ENCODE results near the gene CELF1.

The CELF1 gene

GRCh38 chr11:47552566-47553405, at the start of gene CELF1:
CELF1 (minus strand) TSS chr11:47553132; CDS start chr11:47499523, 53,609 bp downstream.
- peak; percentile 89 for DNase-seq (ENCODE audit: low read depth, low spot score)

- DNase-seq (ENCODE audit: low read depth, low spot score): no peak
These were observed 47.0 kb upstream of the CELF1 start for GRCh38 chr11:47599902-47600301.

- no peak for DNase-seq (ENCODE audit: low read depth, low spot score)
These were observed 43.0 kb upstream of the CELF1 start for GRCh38 chr11:47595967-47596366.

GRCh38 chr11:47595029-47595428, 42.1 kb upstream of the CELF1 start:
- DNase-seq (ENCODE audit: low read depth, low spot score): no peak

- no peak for DNase-seq (ENCODE audit: low read depth, low spot score)
These were observed 41.3 kb upstream of the CELF1 start, which contains the start of gene C1QTNF4 for GRCh38 chr11:47593934-47594855. C1QTNF4 (minus strand) TSS chr11:47594411; CDS start chr11:47590810, 3,601 bp downstream.

GRCh38 chr11:47593492-47593933, 40.6 kb upstream of the CELF1 start:
- no peak for DNase-seq (ENCODE audit: low read depth, low spot score)

GRCh38 chr11:47592970-47593369, 40.0 kb upstream of the CELF1 start:
- no peak for DNase-seq (ENCODE audit: low read depth, low spot score)

GRCh38 chr11:47592251-47592650, 39.3 kb upstream of the CELF1 start:
- DNase-seq (ENCODE audit: low read depth, low spot score): no peak

- DNase-seq (ENCODE audit: low read depth, low spot score): no peak
These were observed 38.8 kb upstream of the CELF1 start for GRCh38 chr11:47591764-47592163.

- DNase-seq (ENCODE audit: low read depth, low spot score): no peak
These were observed 37.3 kb upstream of the CELF1 start for GRCh38 chr11:47589977-47590861.

- no peak for DNase-seq (ENCODE audit: low read depth, low spot score)
These were observed 36.6 kb upstream of the CELF1 start for GRCh38 chr11:47589584-47589976.

- no peak for DNase-seq (ENCODE audit: low read depth, low spot score)
These were observed 36.2 kb upstream of the CELF1 start for GRCh38 chr11:47589118-47589517.

- DNase-seq (ENCODE audit: low read depth, low spot score): no peak
These were observed 34.9 kb upstream of the CELF1 start for GRCh38 chr11:47587723-47588326.

GRCh38 chr11:47587039-47587716, 34.2 kb upstream of the CELF1 start:
- DNase-seq (ENCODE audit: low read depth, low spot score): no peak

- DNase-seq (ENCODE audit: low read depth, low spot score): no peak
These were observed 33.3 kb upstream of the CELF1 start, which contains the start of gene FAM180B for GRCh38 chr11:47586098-47586855. FAM180B (plus strand) TSS chr11:47586678; CDS start chr11:47586769, 91 bp downstream.

GRCh38 chr11:47583844-47584243, 30.9 kb upstream of the CELF1 start:
- DNase-seq (ENCODE audit: low read depth, low spot score): no peak

GRCh38 chr11:47578524-47579494, 25.9 kb upstream of the CELF1 start, which contains the start of the genes KBTBD4 and NDUFS3:
KBTBD4 (minus strand) TSS chr11:47578970; CDS start chr11:47578951, 19 bp downstream.
NDUFS3 (plus strand) TSS chr11:47579074; CDS start chr11:47579092, 18 bp downstream.
- DNase-seq (ENCODE audit: low read depth, low spot score): peak; percentile 84

- DNase-seq (ENCODE audit: low read depth, low spot score): no peak
These were observed 24.6 kb upstream of the CELF1 start for GRCh38 chr11:47577460-47578041.
